HCT116 (cell line): ENCODE measurements around the gene REEP6. TPM values are rescaled to one million over a fixed set of nuclear protein-coding genes. Genes with fewer than 3 reads are reported as not detected.

Experiments used
- ATAC-seq: fragments of 200-7000 bp; cut with Tn5 transposase; 2 replicates; pipeline ENCODE4 v1.9.1; 2020; ENCODE audit warnings: mild to moderate bottlenecking, moderate library complexity
- BruUV-seq: library from RNA; stranded (reverse); fragments of 400-500 nt; replicated peaks from 2 replicates; lab custom pipeline; 2021; lab: Mats Ljungman, UMichigan
- CTCF ChIA-PET: fragments of 300-600 bp; sonication (Branson Sonifier 250); formaldehyde crosslinking; loops from one replicate; lab custom pipeline; 2021; ENCODE audit warnings: antibody characterized with exemption; lab: Charles Lee
- POLR2A ChIA-PET: fragments of 300-600, 350-600 bp; sonication (Branson Sonifier 250); formaldehyde crosslinking; loops from one replicate; lab custom pipeline; 2021; ENCODE audit warnings: antibody characterized with exemption; lab: Charles Lee
- RAD21 ChIA-PET, 2 experiments: fragments of 300-600 bp; sonication (Branson Sonifier 250); formaldehyde crosslinking; loops; one replicate each; lab custom pipeline; 2023; ENCODE audit warnings: low total read pairs in 2 of 2; ENCODE audit not compliant: uncharacterized antibody in 2 of 2, unreplicated experiment in 2 of 2, low non-redundant PET in 1 of 2; lab: Charles Lee
- DNase-seq: peaks from one replicate; pipeline ENCODE4 v3.0.0-alpha.2; 2010; ENCODE audit warnings: low read depth, low spot score
- H2AFZ ChIP-seq: fragments of 200-600 bp; shearing (Covaris generic), sonication (generic); 2 replicates; pipeline ENCODE4 v1.6.1; 2017; ENCODE audit warnings: low read depth, mixed run types, mixed read lengths, antibody characterized with exemption, low read length; ENCODE audit not compliant: poor library complexity, severe bottlenecking
- H3K27ac ChIP-seq: 2 replicates; pipeline ENCODE4 v1.5.1; 2012; ENCODE audit warnings: low read depth, low read length
- H3K27me3 ChIP-seq: fragments of 200-600 bp; sonication (generic); 2 replicates; pipeline ENCODE4 v1.6.1; 2016; ENCODE audit warnings: mixed run types, low read length, mixed read lengths; ENCODE audit not compliant: insufficient read depth
- H3K36me3 ChIP-seq, 2 experiments: fragments of 200-500 bp in 1 of 2; fragments of 200-600 bp in 1 of 2; sonication (Bioruptor generic) in 1 of 2; sonication (generic) in 1 of 2; 2 replicates each; pipeline versions ENCODE4 v1.5.1 to v1.6.1; 2014 to 2016; ENCODE audit warnings: low read length in 2 of 2, inconsistent platforms in 1 of 2, mixed read lengths in 1 of 2, mixed run types in 1 of 2; ENCODE audit not compliant: insufficient read depth in 2 of 2, control insufficient read depth in 1 of 2
- H3K4me1 ChIP-seq, 2 experiments: fragments of 200-600 bp in 1 of 2; sonication (generic) in 1 of 2; 2 replicates each; pipeline versions ENCODE4 v1.5.1 to v1.6.1; 2012 to 2017; ENCODE audit warnings: low read length in 2 of 2, inconsistent platforms in 1 of 2, mild to moderate bottlenecking in 1 of 2, mixed read lengths in 1 of 2, mixed run types in 1 of 2, moderate library complexity in 1 of 2; ENCODE audit not compliant: insufficient read depth in 2 of 2, control insufficient read depth in 1 of 2
- H3K4me2 ChIP-seq: fragments of 200-600 bp; sonication (generic); 2 replicates; pipeline ENCODE4 v1.6.1; 2017; ENCODE audit warnings: mixed run types, low read length, mixed read lengths
- H3K4me3 ChIP-seq, 2 experiments: fragments of 200-600 bp in 1 of 2; sonication (generic) in 1 of 2; replicated peaks in 1 of 2; 2 replicates each; pipeline ENCODE4 v1.5.1; 2011 to 2016; ENCODE audit warnings: low read length in 2 of 2, control low read depth in 1 of 2, low read depth in 1 of 2, mild to moderate bottlenecking in 1 of 2, mixed read lengths in 1 of 2, mixed run types in 1 of 2
- H3K79me2 ChIP-seq: fragments of 200-600 bp; sonication (generic); 2 replicates; pipeline ENCODE4 v1.6.1; 2017; ENCODE audit warnings: mild to moderate bottlenecking, mixed run types, low read length, moderate library complexity, mixed read lengths; ENCODE audit not compliant: insufficient read depth
- H3K9ac ChIP-seq: fragments of 200-600 bp; sonication (generic); 2 replicates; pipeline ENCODE4 v1.6.1; 2016; ENCODE audit warnings: low read length, mixed read lengths
- H3K9me2 ChIP-seq: fragments of 200-600 bp; sonication (generic), shearing (Covaris generic); 2 replicates; pipeline ENCODE4 v1.6.1; 2017; ENCODE audit warnings: mixed run types, mild to moderate bottlenecking, moderate library complexity; ENCODE audit not compliant: insufficient read depth
- H3K9me3 ChIP-seq, 2 experiments: fragments of 200-500 bp in 1 of 2; fragments of 200-600 bp in 1 of 2; sonication (Bioruptor generic) in 1 of 2; sonication (generic) in 1 of 2; 2 replicates each; pipeline ENCODE4 v1.6.1; 2014 to 2017; ENCODE audit warnings: low read length in 2 of 2, mixed read lengths in 2 of 2, inconsistent platforms in 1 of 2, low read depth in 1 of 2, mild to moderate bottlenecking in 1 of 2, mixed run types in 1 of 2, moderate library complexity in 1 of 2; ENCODE audit not compliant: control insufficient read depth in 1 of 2, insufficient read depth in 1 of 2
- H4K20me1 ChIP-seq: fragments of 200-600 bp; sonication (generic), shearing (Covaris generic); 2 replicates; pipeline ENCODE4 v1.6.1; 2017; ENCODE audit warnings: mixed run types, mild to moderate bottlenecking, moderate library complexity; ENCODE audit not compliant: insufficient read depth
- ELF1 ChIP-seq: IDR thresholded peaks from 2 replicates; pipeline ENCODE4 v1.6.1; 2012; ENCODE audit warnings: low read depth, borderline replicate concordance
- SRF ChIP-seq: IDR thresholded peaks from 2 replicates; pipeline ENCODE4 v1.6.1; 2012; ENCODE audit warnings: low read depth
- ZFX ChIP-seq: fragments of 450-650 bp; IDR thresholded peaks from 2 replicates; pipeline ENCODE4 v1.6.1; 2017
- intact Hi-C: fragments of 100-400 bp; cut with micrococcal nuclease; formaldehyde crosslinking; loops from 2 replicates; pipeline ENCODE4 v1.10.0; 2022
- total RNA-seq: library from RNA; stranded (reverse); gene quantifications from one replicate; pipeline ENCODE4 v1.2.1, GENCODE V29; 2021; ENCODE audit not compliant: unreplicated experiment

Gene REEP6
- total RNA-seq, 1 experiment from 2014 or later = 53.9 TPM

GRCh38 chr19:1508507-1508856, 17.5 kb downstream of the REEP6 start:
- peaks cover 27 to 65% of the 10 kb centered on the region in 2 experiments for H3K4me1 ChIP-seq
- H3K9me2 ChIP-seq = no peaks in the 10 kb centered on the region
- BruUV-seq = TSS peak; percentile 78
- no peak for TF ChIP-seq SRF
- CTCF ChIA-PET = interaction anchor here (1.0 to 1.1 kb wide), 2 partner anchors 15 to 37 kb away, joined by 3 to 4 read pairs; no protein-coding TSS in a partner anchor
- no peaks in the 10 kb centered on the region for H3K36me3 ChIP-seq
- H3K4me2 ChIP-seq = peak overlapping the region; percentile 92
- peaks cover 10% of the 10 kb centered on the region; the same call in 1 of the 2 replicates for H3K79me2 ChIP-seq
- RAD21 ChIA-PET = no interaction called here
- H3K9me3 ChIP-seq = no peaks in the 10 kb centered on the region
- DNase-seq (no peak), ATAC-seq (no peak)
- H3K27ac ChIP-seq = peak overlapping the region; percentile 96
- intact Hi-C loops = no loop called here
- POLR2A ChIA-PET = interaction anchor here (1.2 to 1.4 kb wide), 3 partner anchors 18 to 63 kb away, joined by 3 to 6 read pairs (median 6); partner anchors contain the start of gene REEP6
- peak overlapping the region; percentile 26; the same call in 1 of the 2 replicates for H3K9ac ChIP-seq
- no peaks in the 10 kb centered on the region for H4K20me1 ChIP-seq
- no peaks in the 10 kb centered on the region for H3K27me3 ChIP-seq
- no peak overlapping the region for H2AFZ ChIP-seq
- peak overlapping the region; percentile 19 to 45; a peak in 3 of 4 replicates for H3K4me3 ChIP-seq

- H3K79me2 ChIP-seq = peaks cover 10% of the 10 kb centered on the region; the same call in 1 of the 2 replicates
- H4K20me1 ChIP-seq = no peaks in the 10 kb centered on the region
- no peak overlapping the region for H2AFZ ChIP-seq
- H3K4me1 ChIP-seq = peaks cover 30 to 69% of the 10 kb centered on the region in 2 experiments
- DNase-seq (no peak), ATAC-seq (no peak)
- no peaks in the 10 kb centered on the region for H3K9me3 ChIP-seq
- intact Hi-C loops = no loop called here
- TF ChIP-seq ZFX (no peak), ELF1 (no peak)
- H3K36me3 ChIP-seq = no peaks in the 10 kb centered on the region
- H3K4me3 ChIP-seq = no peak overlapping the region
- H3K9ac ChIP-seq = no peak overlapping the region
- BruUV-seq = TSS peak; percentile 9
- ChIA-PET CTCF (interaction anchor here (1.1 kb wide), 1 partner anchor 17 kb away, joined by 3 read pairs; no protein-coding TSS in a partner anchor), RAD21 (no interaction called here), POLR2A (interaction anchor here (1.2 kb wide), 1 partner anchor 65 kb away, joined by 6 read pairs; no protein-coding TSS in a partner anchor)
- no peak overlapping the region for H3K4me2 ChIP-seq
- no peaks in the 10 kb centered on the region for H3K9me2 ChIP-seq
- peak overlapping the region; percentile 55 for H3K27ac ChIP-seq
- no peaks in the 10 kb centered on the region for H3K27me3 ChIP-seq
Measured at GRCh38 chr19:1509602-1510441, 18.8 kb downstream of the REEP6 start.
